ENCODE measurements around the gene HIVEP3.

- TF ChIP-seq, protein P1, sequence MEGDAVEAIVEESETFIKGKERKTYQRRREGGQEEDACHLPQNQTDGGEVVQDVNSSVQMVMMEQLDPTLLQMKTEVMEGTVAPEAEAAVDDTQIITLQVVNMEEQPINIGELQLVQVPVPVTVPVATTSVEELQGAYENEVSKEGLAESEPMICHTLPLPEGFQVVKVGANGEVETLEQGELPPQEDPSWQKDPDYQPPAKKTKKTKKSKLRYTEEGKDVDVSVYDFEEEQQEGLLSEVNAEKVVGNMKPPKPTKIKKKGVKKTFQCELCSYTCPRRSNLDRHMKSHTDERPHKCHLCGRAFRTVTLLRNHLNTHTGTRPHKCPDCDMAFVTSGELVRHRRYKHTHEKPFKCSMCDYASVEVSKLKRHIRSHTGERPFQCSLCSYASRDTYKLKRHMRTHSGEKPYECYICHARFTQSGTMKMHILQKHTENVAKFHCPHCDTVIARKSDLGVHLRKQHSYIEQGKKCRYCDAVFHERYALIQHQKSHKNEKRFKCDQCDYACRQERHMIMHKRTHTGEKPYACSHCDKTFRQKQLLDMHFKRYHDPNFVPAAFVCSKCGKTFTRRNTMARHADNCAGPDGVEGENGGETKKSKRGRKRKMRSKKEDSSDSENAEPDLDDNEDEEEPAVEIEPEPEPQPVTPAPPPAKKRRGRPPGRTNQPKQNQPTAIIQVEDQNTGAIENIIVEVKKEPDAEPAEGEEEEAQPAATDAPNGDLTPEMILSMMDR (IDR thresholded peaks at IDR 0.05; ENCODE audit: insufficient read depth, low read length): no peak
- TF ChIP-seq SPI1 (IDR thresholded peaks at IDR 0.05; ENCODE audit: borderline replicate concordance, low read depth) (no peak), POLR2AphosphoS5 (IDR thresholded peaks at IDR 0.05; ENCODE audit: low read depth) (no peak)
Observed at GRCh38 chr1:41576206-41576605, 342.5 kb downstream of the HIVEP3 start.
